T1000 (cell line): ENCODE data around the gene RGS11.

Source experiments
- DNase-seq: peaks from one replicate; lab custom pipeline; 2025; ENCODE audit warnings: mixed read lengths; lab: John Stamatoyannopoulos, UW

The RGS11 gene

DNA sequence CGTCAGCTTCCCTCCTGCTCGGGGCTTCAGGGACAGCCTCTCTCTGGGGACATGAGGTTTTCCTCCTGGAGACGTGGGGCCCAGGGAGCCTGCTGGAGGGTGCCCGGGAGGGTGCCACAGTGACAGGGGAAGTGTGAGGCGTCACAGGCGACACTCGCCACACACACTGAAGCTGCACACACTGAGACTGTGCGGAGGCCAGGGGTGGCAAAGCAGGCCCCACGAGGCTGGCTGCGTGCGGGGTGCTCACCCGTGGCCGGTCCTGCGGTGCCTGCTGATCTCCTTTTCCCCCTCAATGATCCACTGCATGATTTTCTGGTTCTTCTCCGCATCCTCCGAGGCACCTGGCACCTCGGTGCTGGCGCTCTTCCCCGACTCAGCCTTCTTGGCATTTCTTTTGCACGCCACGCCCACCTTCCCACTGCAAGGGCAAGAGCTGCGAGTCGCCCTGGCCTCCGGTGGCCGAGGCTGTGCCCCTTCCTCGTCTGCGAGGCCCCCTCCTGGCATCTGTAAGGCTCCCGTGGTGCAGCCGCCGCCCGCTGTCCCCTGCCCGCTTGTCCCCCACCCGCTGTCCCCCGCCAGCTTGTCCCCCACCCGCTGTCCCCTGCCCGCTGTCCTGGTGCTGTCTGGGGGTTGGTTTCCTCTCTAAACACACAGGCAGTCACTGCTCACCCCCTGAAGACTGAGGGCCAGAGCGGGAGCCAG, 21.2 kb upstream of the RGS11 start:
- DNase-seq: no peak

DNA sequence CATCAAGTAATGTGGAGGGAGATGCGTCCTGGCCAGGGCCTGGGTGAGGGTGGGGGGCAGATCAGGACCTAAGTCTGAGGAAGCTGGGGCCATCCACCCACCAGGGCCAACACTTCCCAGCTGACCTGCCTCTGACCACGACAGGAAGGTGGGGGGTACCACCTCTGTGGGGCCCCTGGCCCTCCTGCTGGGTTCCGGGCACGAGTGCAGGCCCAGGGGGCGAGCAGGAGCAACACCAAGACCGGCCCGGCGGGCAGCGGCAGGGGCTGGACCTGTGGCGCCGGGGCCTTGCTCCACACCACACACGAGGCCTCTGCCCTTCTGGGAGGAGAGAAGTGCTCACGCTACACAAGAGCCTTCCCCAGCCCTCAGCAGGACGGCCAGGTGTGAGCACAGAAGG, 20.5 kb upstream of the RGS11 start:
- DNase-seq: no peak

DNA sequence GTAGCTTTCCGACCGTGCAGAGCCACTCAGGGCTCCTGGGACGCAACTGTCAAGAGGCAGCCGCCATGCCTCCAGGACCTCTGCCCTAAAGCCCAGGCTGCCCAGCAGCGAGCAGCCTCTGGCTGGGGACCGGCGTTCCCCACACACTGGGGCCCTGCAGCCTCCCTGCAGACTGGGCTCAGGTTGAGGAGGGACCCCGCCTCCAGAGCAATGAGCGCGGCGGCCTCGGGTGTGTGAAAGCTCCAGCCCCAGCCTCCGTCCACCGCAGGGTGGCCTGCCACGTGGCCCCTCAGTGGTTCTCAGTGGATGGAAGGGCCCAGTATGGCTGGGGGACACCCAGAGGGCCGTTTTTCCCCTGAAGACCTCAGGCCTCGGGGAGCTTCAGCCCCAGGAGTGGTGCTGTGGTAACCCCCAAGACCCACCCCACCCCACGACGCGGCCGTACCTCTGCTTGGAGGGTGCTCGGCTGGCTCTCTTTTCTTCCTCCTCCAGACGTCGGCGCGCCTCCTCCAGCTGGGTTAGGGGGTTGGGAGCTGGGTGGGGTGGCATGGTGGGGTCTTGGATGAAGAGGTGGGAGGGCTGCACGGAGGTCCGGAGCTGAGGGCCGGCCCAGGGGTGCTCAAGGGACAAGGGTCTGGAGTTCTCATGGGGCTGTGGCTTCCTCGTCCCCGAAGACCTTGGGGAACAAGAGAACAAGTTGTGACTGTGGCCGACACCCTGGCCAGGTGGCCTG, 17.5 kb upstream of the RGS11 start:
- no peak for DNase-seq

DNA sequence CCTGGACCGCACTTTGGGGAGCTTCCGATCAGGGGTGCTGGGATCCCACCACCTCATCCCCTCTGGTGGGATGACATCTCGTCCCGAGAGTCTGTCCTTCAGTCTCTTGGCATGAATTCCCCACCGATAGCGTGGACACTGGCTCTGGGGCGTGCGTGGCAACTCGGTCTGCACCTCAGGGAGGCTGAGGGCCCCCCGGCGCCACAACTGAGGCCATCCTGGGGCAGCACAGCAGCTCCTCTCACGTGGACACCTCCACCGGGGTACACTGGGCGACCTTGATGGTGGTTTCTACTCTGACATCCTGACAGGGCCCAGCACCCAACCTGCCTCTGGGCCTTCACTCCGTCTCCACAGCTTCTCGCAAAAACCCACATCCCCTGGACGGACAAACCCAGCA, 15.8 kb upstream of the RGS11 start:
- no peak for DNase-seq

DNA sequence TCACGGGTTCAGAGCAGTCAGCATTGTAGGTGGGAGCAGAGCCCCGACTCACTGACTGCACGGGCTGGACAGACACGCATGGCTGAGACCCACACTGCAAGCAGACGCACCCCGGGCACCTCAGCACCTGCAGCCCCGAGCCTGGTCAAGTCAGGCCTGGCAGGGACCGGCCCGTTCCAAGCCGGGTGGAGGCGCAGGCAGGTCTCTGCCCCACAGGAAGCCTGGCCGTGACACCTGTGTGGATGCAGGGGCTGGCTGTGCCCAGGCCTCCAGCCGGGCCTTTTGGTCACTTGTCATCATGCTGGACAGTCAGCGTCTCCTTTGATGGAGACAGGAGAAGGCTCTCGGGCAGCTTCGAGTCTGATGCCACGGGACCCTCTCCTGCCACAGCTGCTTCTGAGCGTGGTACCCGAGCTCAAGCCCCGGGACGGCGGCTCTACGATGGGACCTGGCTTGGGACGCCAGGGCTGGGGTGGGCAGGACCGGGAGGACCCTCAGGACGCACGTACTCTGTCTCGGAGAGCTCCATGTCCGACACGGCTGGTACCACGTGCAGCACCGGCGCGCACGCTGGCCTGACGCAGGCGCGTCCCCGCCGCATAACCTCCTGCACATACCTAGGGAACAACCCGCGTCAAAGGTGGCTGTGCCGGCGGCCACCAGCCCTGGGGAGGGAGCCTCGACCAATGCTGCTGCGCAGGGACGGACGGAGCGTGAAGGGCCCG, 15.1 kb upstream of the RGS11 start:
- no peak for DNase-seq

DNA sequence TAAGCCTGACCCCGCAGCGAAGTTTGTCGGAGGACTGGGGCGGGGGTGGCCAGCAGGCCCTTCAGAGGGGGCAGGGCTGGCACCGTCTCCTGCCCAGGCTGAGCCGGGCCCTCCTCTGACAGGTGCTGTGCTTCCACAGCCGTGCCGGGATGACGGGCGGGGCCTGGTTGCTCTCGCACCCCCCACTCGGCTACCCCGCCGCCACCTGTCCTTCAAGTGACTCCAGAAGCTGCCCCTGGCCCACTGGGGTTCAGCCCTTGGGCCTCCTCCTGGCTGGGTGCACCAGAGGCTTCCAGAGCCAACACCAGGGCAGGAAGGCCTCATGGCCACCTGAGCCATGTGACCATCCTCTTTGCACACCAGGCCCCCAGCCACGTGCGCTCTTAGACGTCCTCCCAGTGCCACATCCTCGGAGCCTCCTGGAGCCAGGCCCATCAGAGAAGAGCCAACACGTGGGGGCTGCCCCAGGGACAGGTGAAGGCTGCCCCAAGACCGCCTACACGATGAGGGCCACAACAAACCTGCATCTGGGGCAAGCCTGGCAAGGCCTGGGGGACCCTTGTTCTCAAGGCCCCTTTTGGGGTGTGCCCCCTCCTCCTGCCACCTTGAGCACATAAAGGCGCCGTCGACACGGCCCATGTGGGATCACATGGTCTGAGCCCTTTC, 14.4 kb upstream of the RGS11 start:
- DNase-seq: no peak

DNA sequence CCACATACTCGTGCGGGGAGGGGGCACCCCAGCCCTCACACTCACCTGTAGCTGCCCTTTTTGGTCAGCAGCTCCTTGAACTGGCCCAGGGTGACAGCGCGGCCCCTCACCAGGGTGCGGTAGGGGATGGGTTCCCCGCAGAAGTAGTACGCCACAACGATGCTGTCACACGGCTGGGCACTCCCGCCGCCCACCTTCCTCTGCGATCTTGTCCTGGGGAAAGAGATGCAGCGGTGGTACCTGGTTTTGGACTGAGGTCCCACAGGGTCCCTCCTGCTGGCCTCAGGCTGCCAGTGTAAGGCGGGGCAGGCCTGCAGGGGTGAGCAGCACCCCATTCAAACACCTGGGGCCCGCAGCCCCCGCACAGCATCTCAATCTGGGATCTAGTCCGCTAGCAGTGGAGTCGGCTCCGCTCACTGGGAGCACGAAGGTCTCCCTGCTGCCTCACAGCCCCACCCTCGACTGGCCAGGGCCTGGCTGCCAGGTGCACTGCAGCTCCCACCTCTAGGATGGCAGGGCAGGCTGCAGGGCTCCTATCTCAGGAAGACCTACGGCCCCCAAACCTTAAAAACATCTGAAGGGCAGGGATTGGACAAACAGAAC, 13.8 kb upstream of the RGS11 start:
- no peak for DNase-seq

DNA sequence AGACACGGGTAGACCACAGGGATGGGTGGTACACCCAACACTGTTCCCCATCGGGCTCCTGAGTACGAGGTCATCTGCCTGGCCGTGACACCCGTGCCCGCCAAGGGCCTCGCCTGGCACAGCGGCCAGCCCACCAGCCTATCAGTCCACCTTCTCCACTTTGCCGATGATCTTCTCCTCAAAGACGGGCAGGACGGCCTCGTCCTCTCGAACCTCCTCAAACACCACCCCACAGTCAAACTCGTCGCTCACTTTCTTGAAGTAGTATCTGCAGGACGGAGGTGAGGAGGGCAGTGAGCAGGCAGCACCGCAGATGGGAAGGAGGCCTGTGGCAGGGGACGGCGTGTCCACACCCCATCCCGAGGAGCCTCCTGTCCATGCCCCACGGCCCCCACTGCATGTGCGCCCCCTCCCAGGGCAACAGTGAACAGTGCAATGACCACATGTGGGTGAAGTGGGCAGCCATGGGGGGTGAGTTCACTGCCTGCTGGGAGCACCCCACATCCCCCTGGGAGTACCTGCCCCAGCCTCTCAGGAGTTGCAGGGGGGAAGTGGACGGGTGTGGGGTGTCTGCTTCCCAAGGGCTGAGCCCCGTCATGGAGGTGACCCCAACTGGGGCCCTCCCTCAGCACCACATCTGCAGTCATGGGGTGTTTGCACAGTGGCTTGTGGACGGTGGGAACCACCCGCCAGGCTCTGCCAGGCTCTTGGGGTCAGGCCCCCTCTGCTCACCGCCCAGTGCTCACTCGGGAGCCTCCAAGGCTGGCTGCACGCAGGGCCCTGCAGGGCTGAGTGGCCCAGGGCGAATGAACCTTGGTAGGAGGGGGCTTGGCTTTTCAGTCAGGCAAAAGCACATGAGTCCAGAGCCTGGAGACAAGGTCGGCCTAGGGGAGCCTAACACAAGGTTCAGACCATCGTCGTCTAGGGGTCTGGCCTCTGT, 12.5 kb upstream of the RGS11 start:
- DNase-seq: no peak

DNA sequence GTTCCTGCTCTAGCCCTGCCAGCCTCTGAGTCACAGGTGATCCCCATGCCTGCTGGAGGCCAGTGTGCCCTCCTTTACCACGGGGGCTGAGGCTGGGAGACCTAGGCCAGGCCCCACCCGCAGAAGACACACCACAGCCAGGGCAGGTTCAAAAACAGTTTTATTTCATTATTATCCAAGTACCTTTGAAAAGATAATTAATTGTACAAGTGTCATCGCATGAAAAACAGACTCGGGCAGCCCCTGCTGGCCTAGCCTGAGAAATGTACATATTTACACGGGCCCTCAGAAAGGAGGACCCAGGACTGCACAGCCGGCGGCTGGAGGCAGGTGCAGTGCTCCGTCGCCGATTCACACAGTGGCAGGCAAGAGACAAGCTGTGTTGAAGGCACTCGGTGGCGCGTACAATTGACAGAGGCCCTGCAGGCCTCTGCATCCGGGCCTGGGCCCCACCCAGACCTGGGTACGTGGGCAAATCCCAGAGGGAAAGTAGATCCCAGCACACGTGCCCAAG, 11.6 kb upstream of the RGS11 start:
- no peak for DNase-seq

DNA sequence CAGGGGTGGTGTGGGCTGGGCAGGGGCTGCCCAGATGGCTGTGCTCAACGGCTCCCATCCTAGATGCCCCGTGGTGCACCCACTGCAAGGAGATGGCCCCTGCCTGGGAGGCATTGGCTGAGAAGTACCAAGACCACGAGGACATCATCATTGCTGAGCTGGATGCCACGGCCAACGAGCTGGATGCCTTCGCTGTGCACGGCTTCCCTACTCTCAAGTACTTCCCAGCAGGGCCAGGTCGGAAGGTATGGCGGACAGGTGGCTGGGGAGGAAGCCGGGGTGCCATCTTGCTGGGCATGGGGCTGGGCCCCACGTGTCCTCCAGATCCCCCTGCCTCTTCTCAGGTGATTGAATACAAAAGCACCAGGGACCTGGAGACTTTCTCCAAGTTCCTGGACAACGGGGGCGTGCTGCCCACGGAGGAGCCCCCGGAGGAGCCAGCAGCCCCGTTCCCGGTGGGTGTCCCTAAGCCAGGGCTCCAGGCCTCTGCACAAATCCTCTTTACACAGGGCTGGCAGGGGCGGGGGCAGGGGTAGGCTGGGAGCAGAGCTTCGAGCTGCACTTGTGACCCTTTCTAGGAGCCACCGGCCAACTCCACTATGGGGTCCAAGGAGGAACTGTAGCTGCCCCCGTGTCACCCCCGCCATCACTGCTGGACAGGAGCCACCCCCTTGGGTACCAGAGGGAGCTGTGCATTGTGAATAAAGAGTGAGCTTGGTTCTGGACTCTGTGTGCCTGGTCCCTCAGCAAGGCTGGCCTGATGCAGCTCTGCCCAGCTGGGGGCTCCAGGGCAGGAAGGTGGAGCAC, 10.9 kb upstream of the RGS11 start:
- DNase-seq: no peak

DNA sequence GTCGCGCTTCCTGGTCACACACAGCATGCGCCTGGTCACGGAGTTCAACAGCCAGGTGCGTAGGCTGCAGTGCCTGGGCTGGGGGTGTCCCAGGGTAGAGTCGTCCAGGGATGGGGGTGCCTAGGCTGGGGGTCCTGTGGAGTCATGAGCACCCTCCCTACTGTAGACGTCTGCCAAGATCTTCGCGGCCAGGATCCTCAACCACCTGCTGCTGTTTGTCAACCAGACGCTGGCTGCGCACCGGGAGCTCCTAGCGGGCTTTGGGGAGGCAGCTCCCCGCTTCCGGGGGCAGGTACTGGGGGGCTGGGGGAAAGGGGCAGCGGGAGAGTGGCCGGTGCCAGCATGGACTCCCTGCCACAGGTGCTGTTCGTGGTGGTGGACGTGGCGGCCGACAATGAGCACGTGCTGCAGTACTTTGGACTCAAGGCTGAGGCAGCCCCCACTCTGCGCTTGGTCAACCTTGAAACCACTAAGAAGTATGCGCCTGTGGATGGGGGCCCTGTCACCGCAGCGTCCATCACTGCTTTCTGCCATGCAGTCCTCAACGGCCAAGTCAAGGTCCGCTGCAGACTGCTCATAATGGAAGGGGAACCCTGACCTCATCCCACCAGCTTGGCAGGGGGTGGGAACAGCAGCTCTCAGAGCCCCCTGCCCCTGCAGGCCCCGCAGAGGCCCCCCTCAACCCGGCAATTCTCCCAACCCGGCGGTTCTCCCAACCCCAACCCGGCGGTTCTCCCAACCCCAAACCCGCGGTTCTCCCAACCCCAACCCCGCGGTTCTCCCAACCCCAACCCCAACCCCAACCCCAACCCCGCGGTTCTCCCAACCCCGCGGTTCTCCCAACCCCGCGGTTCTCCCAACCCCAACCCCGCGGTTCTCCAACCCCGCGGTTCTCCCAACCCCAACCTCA, 9.7 kb upstream of the RGS11 start:
- no peak for DNase-seq

DNA sequence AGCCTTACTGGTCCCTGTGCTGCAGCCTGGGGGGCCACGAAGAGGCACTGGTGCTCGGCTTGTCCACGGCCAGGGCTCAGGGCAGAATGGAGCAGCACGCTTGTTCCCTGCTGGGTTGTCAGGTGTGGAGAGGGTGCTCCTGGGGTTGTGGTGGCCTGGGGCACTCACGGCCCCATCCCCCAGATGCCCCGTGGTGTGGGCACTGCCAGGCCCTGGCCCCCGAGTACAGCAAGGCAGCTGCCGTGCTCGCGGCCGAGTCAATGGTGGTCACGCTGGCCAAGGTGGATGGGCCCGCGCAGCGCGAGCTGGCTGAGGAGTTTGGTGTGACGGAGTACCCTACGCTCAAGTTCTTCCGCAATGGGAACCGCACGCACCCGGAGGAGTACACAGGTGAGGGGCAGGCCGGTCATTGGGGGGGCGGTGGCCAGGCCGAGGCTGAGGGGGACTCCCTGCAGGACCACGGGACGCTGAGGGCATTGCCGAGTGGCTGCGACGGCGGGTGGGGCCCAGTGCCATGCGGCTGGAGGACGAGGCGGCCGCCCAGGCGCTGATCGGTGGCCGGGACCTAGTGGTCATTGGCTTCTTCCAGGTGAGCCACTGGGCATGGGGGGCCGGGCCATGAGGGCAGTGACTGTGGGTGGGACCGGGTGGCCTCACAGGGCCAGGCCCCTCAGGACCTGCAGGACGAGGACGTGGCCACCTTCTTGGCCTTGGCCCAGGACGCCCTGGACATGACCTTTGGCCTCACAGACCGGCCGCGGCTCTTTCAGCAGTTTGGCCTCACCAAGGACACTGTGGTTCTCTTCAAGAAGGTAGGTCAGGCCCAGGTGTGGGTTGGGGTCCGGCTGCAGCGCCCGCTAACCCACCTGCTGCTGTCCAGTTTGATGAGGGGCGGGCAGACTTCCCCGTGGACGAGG, 8.7 kb upstream of the RGS11 start:
- DNase-seq: no peak

DNA sequence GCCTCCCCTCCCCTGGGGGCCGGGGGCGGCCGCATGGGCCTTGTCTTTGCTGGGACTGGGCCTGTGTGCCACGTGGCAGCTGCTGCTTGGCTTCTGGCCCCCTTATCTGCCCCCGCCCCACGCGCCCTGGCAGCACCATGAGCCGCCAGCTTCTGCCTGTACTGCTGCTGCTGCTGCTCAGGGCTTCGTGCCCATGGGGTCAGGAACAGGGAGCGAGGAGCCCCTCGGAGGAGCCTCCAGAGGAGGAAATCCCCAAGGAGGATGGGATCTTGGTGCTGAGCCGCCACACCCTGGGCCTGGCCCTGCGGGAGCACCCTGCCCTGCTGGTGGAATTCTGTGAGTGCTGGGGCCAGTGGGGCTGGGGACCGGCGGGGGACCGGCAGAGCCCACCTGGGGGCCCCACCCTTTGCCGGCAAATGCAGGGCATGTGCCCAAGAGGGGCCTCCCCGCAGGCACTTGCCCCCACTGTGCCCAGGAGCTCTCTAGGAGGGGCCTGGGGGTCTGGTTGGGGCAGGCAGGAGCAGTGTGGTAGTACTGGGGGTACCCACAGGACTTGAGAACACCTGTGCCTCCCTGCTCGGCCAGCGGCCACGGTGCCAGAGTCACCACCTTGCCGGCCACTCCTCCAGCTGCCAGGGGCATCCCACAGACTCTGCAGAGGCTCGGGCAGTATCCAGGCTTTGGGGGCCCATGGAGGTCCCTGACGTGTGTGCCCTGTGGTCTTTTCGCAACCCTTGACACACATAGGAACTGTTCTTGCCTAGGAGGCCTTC, 7.5 kb upstream of the RGS11 start, which contains the start of gene PDIA2:
Gene PDIA2 (plus strand): TSS at position 132 of the 773 bp plus-strand sequence. CDS start 6 bp downstream, at position 138.
- DNase-seq: no peak

DNA sequence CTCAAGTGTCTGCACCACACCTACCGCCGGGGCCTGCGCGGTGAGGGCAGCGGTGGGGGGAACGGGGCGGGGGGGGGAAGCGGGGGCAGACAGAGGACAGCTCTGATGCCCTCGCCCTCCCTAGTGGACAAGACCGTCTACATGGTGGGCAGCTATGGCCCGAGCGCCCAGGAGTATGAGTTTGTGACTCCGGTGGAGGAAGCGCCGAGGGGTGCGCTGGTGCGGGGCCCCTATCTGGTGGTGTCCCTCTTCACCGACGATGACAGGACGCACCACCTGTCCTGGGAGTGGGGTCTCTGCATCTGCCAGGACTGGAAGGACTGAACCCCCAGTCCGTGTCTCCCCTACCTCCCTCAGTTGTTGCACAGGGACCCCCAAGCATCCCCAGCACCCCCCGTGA, 6.7 kb upstream of the RGS11 start:
- DNase-seq: no peak

DNA sequence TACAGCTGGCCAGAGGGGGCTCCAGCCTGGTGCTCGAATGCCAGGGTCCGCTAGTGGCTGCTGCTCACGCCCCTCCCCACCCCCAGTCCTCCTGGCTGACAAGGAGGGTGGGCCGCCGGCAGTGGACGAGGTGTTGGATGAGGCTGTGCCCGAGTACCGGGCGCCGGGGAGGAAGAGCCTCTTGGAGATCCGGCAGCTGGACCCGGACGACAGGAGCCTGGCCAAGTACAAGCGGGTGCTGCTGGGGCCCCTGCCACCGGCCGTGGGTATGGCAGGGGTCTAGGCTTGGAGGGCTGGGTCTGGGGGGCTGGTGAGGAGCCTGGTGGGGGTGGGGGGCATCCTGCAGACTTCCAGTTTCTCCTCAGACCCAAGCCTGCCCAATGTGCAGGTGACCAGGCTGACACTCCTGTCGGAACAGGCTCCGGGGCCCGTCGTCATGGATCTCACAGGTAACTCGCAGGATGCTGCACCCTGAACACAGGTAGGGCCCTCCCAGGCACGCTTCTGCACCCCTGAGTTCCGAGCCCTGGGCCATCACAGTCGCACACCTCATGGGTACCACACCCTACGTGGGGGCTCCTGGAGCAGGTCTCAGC, 6.0 kb upstream of the RGS11 start:
- no peak for DNase-seq

DNA sequence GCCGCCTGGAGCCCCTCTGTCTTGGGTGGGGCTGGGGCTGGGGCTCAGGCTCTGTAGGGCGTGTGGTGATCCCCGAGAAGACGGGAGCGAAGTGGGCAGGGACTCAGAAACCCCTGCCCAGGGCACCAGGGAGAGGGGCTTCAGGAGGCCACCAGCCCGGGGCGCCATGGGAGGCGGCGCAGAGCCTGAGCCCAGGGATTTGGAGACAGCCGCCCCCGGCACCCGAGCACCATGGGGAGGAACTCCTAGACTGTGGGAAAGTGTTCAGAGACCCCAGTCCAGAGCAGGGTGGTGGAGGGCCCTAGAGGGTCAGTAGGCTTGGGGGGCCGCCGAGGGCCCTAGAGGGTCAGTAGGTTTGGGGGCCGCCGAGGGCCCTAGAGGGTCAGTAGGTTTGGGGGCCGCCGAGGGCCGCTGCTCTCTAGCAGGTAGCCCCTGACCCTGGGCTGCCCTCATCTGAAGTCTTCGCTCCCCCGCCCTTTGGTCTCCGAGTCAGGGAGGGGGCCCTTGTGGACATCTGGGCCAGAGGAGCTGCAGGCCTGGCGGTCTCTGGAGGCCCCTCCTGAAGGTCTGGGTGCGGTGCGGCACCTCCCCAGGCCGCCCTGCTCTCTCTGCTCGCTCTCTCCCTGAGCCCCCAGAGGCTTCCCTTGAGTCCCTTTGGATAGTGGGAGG, 5.4 kb upstream of the RGS11 start:
- no peak for DNase-seq
